ENCODE results near the gene ERC2. TPM values are rescaled to one million over a fixed set of nuclear protein-coding genes. Genes with fewer than 3 reads are reported as not detected.

The ERC2 gene
- total and polyA plus RNA-seq, 2 of the 8 experiments (the other 6 are each of a cell fraction or from before 2014, with no cell fraction given): 16.4 to 22.8 TPM

DNA sequence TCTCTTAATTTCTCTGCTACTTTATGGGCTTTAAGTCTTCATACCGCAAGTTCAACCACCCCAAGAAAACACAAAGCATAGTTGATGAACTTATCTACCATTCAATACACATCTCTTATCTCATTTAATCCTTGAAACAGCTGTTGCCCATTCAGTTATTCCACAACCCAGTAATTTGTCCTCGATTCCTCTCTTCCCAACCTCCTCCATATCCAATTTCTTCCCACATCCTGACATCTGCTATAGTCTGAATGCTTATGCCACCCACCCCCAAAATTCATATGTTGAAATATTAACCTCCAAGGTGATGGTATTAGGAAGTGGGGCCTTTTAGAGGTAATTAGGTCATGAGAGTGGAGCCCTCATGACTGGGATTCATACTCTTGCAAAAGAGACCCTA is 345.4 kb downstream of the ERC2 start:
- Histone ChIP-seq H3K14ac (ENCODE audit: insufficient read length) (no peak overlapping the region), H3K4me3 (ENCODE audit: extremely low read depth in 1 of 4, insufficient read depth in 2 of 4, low read depth in 3 of 4, low read length in 4 of 4) (peak overlapping the region in 1 of 4 experiments; percentile 8; a peak in 1 of 8 replicates), H3K18ac (ENCODE audit: extremely low read depth, low read length) (no peak overlapping the region), H3K79me1 (ENCODE audit: low read depth, low read length) (no peaks in the 10 kb centered on the region), H4K20me1 (replicated peaks in 1 of 2; ENCODE audit: control insufficient read depth in 1 of 2, insufficient read depth in 2 of 2, low read length in 2 of 2) (no peaks in the 10 kb centered on the region), H2BK15ac (ENCODE audit: low read length) (no peak overlapping the region), H3K9ac (replicated peaks in 1 of 4; ENCODE audit: extremely low read depth in 1 of 4, low read depth in 3 of 4, low read length in 3 of 4) (no peak overlapping the region), H4K91ac (replicated peaks; ENCODE audit: insufficient read length, low read length) (no peak overlapping the region), H2BK5ac (ENCODE audit: low read depth, low read length) (peak overlapping the region; percentile 61; the same call in 1 of the 2 replicates), H2BK20ac (ENCODE audit: low read length) (0 out of 2 replicates have a peak overlapping the region, but pooled peaks have one; percentile 53), H2BK120ac (replicated peaks; ENCODE audit: low read depth, low read length) (peak overlapping the region; percentile 26), H3K23me2 (ENCODE audit: low read depth, low read length) (no peaks in the 10 kb centered on the region), H3K9me3 (ENCODE audit: insufficient read depth in 2 of 2, low read depth in 1 of 2, low read length in 1 of 2) (no peaks in the 10 kb centered on the region), H3K27me3 (replicated peaks in 1 of 4; ENCODE audit: control insufficient read depth in 3 of 4, extremely low read depth in 1 of 4, insufficient read depth in 3 of 4, low read length in 3 of 4) (no peaks in the 10 kb centered on the region), H2AK5ac (ENCODE audit: low read depth, low read length) (no peak overlapping the region), H3K27ac (ENCODE audit: low read depth, low read length) (peak overlapping the region; percentile 26; the same call in 1 of the 2 replicates), H3K79me2 (ENCODE audit: control insufficient read depth in 1 of 2, insufficient read depth in 2 of 2, low read length in 2 of 2) (no peaks in the 10 kb centered on the region), H3K23ac (ENCODE audit: insufficient read length) (no peak overlapping the region), H3K36me3 (ENCODE audit: control insufficient read depth in 2 of 4, insufficient read depth in 4 of 4, low read length in 3 of 4) (no peaks in the 10 kb centered on the region), H3K56ac (replicated peaks; ENCODE audit: insufficient read length, low read depth, low read length) (no peak overlapping the region), H3K4me2 (ENCODE audit: insufficient read depth in 1 of 2, low read depth in 2 of 2, low read length in 2 of 2) (peak overlapping the region in 1 of 2 experiments; percentile 43; a peak in 1 of 4 replicates), H3K4ac (replicated peaks; ENCODE audit: insufficient read length, low read depth, low read length) (peak overlapping the region; percentile 16), H4K5ac (ENCODE audit: insufficient read length, low read depth, low read length) (no peak overlapping the region), H3K4me1 (replicated peaks in 1 of 4; ENCODE audit: control insufficient read depth in 3 of 4, insufficient read depth in 4 of 4, low read length in 3 of 4) (peaks cover 4 to 14% (median 11%) of the 10 kb centered on the region in 4 experiments; a peak in 4 of 7 replicates), H4K8ac (ENCODE audit: extremely low read depth, insufficient read depth, low read length) (no peak overlapping the region), H2BK12ac (ENCODE audit: low read depth, low read length) (peak overlapping the region; percentile 62; the same call in 1 of the 2 replicates), H2AFZ (ENCODE audit: low read length) (no peak overlapping the region)
- ChIA-PET CTCF (ENCODE audit: partially characterized antibody) (no interaction called here), POLR2A (ENCODE audit: partially characterized antibody) (no interaction called here)
- DNase-seq (ENCODE audit: low read depth in 1 of 2, low spot score in 2 of 2): no peak
- 89% methylated on average over 2 of the region's 2 CpGs; no CpG with 5 or more reads in 1 of the 2 experiments for WGBS, 2 experiments (ENCODE audit: extremely low coverage in 1 of 2, insufficient coverage in 1 of 2, insufficient read length in 1 of 2, insufficient replicate concordance in 2 of 2, low coverage in 1 of 2, low lambda C conversion rate in 2 of 2, missing lambda C conversion rate in 1 of 2)
- no peak for FAIRE-seq
- TF ChIP-seq CEBPB (IDR thresholded peaks at IDR 0.05; ENCODE audit: low read depth, low read length) (no peak), TBP (IDR thresholded peaks at IDR 0.05; ENCODE audit: low read depth, low read length) (no peak), CBX8 (IDR thresholded peaks at IDR 0.05; ENCODE audit: borderline replicate concordance, low read depth, low read length) (no peak), SUZ12 (IDR thresholded peaks at IDR 0.05; ENCODE audit: low read length) (no peak), GTF2F1 (IDR thresholded peaks at IDR 0.05; ENCODE audit: borderline replicate concordance, low read depth, low read length) (no peak), USF2 (IDR thresholded peaks at IDR 0.05; ENCODE audit: low read length) (no peak), RFX5 (IDR thresholded peaks at IDR 0.05; ENCODE audit: borderline replicate concordance, low read depth, low read length) (no peak), TAF1 (IDR thresholded peaks at IDR 0.05; ENCODE audit: low read depth, low read length) (no peak), RXRA (IDR thresholded peaks at IDR 0.05; ENCODE audit: insufficient read depth, low read depth, low read length) (no peak)
- TF ChIP-seq, protein P1, sequence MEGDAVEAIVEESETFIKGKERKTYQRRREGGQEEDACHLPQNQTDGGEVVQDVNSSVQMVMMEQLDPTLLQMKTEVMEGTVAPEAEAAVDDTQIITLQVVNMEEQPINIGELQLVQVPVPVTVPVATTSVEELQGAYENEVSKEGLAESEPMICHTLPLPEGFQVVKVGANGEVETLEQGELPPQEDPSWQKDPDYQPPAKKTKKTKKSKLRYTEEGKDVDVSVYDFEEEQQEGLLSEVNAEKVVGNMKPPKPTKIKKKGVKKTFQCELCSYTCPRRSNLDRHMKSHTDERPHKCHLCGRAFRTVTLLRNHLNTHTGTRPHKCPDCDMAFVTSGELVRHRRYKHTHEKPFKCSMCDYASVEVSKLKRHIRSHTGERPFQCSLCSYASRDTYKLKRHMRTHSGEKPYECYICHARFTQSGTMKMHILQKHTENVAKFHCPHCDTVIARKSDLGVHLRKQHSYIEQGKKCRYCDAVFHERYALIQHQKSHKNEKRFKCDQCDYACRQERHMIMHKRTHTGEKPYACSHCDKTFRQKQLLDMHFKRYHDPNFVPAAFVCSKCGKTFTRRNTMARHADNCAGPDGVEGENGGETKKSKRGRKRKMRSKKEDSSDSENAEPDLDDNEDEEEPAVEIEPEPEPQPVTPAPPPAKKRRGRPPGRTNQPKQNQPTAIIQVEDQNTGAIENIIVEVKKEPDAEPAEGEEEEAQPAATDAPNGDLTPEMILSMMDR (IDR thresholded peaks at IDR 0.05; ENCODE audit: control extremely low read depth in 1 of 3, insufficient read depth in 1 of 3, low read depth in 1 of 3, low read length in 3 of 3): no peak

All from H1 (cell line).